GM21381 (cell line): ENCODE results near the gene PDE4DIP.
"Not testable (repeated sequence)": the region's sequence is repeated elsewhere in the genome, so short reads cannot be mapped to it uniquely, and the experiment has no call there.

Source experiments
- ATAC-seq: cut with Tn5 transposase; IDR thresholded peaks from one replicate; pipeline ENCODE4 v1.9.1; 2021; ENCODE audit warnings: mild to moderate bottlenecking, moderate library complexity; ENCODE audit not compliant: unreplicated experiment

Gene PDE4DIP

DNA sequence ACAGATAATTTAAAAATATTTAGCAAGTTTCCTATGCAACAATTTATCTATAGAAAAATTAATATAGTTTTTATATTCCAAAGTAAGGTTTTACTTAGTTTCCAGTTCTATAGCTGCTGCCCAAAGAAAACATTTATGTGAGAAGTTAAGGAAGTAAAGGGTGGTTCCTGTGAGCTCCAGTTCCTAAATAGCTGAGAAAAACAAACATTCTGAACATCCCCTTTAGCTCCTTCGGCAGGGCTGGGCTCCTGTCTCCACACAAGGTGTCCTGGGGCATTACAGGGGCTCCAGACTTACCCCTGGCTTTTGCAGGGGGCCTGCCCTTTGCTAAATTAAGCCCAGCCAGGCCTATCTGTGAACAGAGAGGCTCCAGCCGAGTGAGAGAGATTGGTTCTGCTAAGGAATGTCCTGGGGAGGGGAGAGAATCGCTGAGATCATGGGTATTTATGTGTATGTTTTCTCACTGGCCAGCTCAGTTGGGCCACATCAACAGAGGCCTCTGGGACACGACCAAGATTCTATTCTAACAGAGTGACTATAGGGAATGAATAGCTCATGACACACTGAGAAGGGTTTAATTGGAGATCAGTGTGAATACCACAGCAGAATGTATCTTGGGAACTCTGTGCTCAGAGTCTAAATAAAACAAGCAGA lies 72.6 kb downstream of the PDE4DIP start:
- not testable (repeated sequence) for ATAC-seq

DNA sequence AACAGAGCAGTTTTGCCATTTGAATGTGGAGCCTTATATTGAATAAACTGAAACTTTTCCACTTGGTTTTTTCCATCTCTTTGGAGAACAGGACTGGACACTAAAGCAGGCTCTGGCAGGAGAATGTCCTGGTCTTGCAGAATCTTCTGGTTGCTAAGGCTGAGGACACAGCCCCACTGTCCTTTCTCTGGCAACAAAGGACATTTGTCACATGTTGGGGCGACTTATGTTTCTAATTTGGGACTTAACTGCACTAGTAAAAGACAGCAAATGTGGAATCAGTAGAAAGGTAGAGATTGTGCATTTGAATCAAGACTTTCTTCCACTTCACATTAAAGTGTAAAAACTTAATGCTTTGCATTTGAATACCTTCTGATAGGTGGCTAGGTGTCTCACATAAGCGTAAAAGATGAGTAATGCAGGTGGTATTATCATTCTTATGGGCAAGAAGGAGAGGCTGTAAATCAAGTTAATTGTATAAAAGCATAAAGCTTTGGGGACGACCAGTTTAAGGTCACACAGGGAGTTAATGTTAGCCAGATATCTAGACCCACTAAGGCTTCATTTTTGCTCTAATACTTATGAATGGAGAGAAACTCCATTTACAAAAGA lies 74.7 kb downstream of the PDE4DIP start:
- ATAC-seq, result not testable (repeated sequence)

GRCh38 chr1:148921047-148921446 lies 76.8 kb downstream of the PDE4DIP start:
- ATAC-seq, result not testable (repeated sequence)

DNA sequence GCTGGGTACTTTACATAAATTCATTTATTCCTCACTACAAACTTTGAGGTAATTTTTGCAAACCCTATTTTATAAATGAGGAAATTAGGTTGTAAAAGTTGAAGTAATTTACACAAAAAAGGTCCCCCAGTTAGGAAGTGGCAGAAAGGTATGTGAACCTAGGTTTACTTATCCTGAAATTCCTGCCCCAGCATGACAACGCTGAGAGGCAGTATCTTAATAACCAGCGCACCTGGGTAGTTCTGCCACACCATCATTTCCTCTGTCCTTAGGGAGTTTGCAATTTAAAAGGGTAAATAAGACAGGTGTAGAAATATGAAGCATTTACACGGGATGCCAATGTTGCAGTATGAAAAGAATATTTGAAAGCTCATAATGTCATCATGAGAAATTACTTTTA lies 79.6 kb downstream of the PDE4DIP start:
- ATAC-seq, result not testable (repeated sequence)

DNA sequence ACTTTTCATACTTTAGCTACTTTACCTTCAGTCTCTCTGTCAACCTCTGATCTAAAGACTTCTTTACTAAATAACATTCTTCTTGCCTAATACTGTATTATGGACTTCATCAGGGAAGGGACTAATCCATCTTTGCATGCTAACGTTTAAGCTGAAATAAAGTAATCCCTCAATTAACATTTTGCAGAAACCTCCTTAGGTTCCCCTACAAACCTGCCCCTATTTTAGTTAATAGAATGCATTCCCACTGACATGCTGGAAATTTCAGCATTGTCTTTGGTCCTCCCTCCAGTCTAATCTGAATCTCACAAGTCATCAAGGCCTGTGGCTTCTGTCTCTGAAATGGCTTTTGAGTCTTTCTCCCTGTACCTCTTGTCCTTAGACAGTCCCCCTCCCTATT lies 83.4 kb downstream of the PDE4DIP start:
- not testable (repeated sequence) for ATAC-seq

DNA sequence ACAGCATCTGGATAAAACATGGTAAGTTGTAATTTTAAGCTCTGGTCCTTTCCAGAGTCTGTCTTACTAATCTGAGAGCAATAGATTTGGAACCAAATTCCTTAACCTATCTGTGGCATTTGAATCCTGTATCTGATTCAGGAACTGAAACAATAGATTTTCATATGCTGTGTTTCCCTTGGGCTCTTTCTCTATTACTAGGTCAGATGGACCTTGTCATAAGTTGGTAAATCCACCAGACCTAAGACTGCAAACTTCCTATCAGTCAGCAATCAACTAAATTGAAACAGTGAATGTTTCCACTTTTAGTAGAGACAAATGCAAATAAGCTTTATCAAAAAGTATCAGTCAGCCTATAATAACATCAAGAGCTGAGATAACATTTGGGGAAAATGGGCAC lies 85.0 kb downstream of the PDE4DIP start:
- ATAC-seq, result not testable (repeated sequence)

- ATAC-seq, result not testable (repeated sequence)
Observed at GRCh38 chr1:148935381-148936002, 91.3 kb downstream of the PDE4DIP start.

DNA sequence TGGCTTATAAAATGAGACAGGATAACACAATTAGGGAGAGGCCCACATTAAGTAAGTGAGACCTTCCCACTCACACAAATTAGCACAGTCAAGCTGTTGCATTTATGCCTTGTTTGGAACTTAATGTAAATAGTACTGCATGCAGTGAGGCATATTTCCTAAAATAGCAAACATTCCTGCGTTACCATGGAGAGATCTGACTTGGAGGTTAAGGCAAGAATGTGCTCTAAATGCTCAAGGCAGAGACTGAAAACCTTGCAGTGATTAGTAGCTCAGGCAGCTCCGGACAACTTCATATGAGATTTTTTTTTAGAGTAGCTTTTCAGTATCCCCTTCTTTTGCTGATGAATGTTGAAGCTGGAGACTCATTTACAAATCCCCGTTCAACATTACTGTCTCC lies 98.7 kb downstream of the PDE4DIP start:
- not testable (repeated sequence) for ATAC-seq

DNA sequence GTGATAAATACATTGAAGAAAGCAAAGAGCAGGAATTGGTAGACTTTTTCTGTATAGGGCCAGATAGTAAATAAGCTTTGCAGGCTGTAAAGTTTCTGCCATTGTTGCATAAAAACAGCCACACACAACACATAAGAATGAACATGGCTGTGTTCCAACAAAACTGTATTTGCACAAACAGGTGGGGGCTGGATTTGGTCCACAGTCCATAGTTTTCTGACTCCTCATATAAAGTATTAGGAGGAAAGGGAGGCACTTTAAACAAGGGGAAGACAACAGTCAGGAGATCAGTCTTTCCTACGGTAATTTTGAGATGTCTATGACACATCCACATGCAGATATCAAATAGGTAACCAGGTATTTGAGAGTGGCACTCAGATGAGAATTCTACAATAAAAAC lies 100.9 kb downstream of the PDE4DIP start:
- ATAC-seq, result not testable (repeated sequence)

GRCh38 chr1:148948768-148949167 lies 104.5 kb downstream of the PDE4DIP start:
- not testable (repeated sequence) for ATAC-seq

DNA sequence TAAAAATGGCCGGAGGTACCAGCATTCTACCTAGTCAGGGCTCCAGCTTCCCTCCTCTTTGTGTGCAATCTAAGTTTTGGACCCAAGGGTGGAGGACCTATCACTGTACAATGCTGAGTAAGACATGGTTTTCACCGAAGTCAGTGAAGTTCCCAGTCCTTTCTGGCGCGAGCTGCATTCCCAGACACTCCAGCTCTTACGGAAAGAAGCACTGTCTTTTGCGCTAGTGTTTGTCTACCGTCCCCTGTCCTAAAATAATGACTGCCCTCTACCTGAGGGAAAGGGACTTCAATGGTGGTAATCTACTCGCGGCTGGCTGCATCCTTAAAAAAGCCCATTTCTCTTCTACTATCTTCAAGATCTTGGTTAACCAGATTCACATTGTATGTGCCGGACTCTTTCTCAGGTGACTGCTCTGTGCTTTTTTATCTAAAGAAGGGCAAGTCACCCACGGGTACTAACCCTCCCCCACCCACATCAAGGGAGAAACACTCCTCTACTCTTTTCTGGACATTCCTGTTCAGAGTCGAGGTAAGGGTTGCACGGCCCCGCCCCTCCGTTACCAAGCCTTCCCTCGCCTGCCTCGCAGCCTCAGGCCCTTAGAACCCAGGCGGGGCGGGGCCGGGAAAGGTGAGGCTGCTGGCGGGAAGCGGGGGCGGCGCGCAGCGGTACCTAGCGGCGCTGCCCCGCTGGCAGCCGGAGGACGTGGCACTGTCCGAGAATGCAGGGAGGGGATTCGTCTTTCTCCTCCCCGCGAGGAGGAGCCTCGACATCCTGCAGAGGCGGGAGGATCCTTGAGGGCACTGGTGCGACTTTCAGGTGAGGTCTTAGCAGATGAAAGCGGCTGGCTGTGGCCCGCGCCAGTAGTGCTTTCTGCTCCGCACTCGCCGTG lies 107.4 kb downstream of the PDE4DIP start:
- peak; percentile 66 for ATAC-seq

DNA sequence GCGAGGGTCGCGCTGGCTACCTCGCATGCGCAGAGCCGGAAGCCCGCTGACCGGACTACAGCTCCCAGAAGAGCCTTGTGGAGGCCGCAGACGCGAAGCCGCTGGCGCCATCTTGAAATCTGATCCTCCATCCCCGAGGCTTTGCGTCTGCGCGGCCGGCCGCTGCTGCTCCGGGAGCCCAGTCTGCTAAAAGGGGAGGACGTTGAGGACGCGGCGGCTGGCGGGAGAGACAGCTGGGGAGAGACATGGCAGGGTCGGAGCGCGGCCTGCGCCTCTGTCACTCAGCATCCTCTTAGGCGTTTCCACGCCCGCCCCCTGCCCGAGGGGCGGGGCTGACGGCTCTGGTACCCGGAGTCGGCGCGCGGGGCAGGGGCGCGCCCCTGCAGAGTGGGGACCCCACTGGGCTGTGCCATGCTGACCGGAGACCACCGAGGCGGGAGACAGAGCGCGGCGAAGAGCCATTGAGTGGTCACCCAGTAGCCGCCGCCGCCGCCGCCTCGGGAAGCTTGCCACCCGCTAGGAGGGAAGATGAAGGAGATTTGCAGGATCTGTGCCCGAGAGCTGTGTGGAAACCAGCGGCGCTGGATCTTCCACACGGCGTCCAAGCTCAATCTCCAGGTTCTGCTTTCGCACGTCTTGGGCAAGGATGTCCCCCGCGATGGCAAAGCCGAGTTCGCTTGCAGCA lies 108.2 kb downstream of the PDE4DIP start:
- ATAC-seq, result peak; percentile 55

- ATAC-seq, result not testable (repeated sequence)
Observed at GRCh38 chr1:148952938-148953616, 108.8 kb downstream of the PDE4DIP start.

GRCh38 chr1:148953730-148954129 lies 109.5 kb downstream of the PDE4DIP start:
- not testable (repeated sequence) for ATAC-seq

DNA sequence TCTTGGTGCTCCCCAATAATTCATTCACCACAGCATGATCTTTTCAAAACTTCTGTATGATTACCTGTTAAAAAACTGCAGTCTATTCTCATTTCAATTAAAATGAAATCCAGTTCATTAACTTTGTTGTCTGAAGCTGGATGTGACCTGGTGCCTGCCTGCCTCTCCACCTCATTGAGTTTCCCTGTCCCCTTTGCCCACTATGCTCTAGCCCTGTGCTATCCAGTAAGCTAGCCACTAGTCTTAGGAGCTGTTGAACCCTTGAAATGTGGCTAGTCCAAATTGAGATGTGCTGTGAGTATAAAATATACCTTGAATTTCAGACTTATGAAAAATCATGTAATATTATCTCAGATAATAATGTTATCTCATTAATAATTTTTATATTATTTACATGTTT lies 114.1 kb downstream of the PDE4DIP start:
- not testable (repeated sequence) for ATAC-seq

- not testable (repeated sequence) for ATAC-seq
Observed at GRCh38 chr1:148960212-148961000, 116.2 kb downstream of the PDE4DIP start.

DNA sequence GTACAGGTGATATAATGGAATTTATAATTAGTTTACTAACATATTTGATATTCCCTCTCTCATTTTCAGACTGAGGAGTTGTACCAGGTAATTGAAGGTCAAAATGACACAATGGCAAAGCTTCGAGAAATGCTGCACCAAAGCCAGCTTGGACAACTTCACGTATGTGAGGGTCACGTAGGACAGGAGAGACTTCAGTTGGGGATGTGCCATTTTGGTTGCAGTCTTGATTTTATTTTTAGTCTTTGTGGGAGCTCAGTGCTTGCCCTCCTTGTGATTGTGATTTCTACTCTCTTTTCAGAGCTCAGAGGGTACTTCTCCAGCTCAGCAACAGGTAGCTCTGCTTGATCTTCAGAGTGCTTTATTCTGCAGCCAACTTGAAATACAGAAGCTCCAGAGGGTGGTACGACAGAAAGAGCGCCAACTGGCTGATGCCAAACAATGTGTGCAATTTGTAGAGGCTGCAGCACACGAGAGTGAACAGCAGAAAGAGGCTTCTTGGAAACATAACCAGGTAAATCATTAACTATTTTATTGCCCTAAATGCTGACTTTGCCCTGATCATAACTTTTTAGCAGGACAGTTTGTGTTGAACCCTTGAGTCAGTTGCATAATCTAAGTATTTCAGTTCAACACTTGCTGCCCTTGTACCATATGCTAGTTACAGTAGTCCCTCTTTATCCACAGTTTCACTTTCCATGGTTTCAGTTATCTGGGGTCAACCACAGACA lies 118.1 kb downstream of the PDE4DIP start:
- not testable (repeated sequence) for ATAC-seq

DNA sequence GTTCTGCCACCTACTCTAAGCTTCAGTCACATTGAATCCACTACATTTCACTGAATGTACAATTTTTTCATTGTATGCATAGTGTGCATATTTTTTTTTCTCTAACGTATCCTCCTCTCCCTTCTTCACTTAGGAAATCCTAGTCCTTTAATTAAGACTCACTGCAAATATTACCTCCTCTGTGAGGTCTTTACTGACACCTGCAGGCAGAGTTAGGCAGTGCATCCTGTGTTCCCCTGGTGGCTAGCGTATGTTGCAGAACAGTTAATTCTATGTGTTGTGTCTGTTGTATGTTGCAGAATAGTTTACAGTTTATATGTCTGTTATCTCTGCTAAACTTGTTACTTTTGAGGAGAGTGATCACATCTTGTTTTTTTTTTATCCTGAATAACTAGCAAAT lies 121.9 kb downstream of the PDE4DIP start:
- ATAC-seq, result not testable (repeated sequence)
